PC-3 (cell line): ENCODE results near the gene CBX2. TPM values are rescaled to one million over a fixed set of nuclear protein-coding genes. Genes with fewer than 3 reads are reported as not detected.

Source experiments
- ATAC-seq: fragments of 200-7000 bp; cut with Tn5 transposase; 2 replicates; pipeline ENCODE4 v1.9.1; 2020; ENCODE audit warnings: mild to moderate bottlenecking, moderate library complexity
- BruUV-seq: library from RNA; stranded (reverse); fragments of 400-500 nt; replicated peaks from 2 replicates; lab custom pipeline; 2021; lab: Mats Ljungman, UMichigan
- CTCF ChIA-PET: fragments of 300-600 bp; sonication (Branson Sonifier 250); formaldehyde crosslinking; loops from one replicate; lab custom pipeline; 2022; ENCODE audit warnings: antibody characterized with exemption; lab: Charles Lee
- POLR2A ChIA-PET: fragments of 300-600 bp; sonication (Branson Sonifier 250); formaldehyde crosslinking; loops from one replicate; lab custom pipeline; 2022; ENCODE audit warnings: antibody characterized with exemption; ENCODE audit not compliant: unreplicated experiment; lab: Charles Lee
- DNase-seq: peaks from one replicate; pipeline ENCODE4 v3.0.0-alpha.2; 2015
- H2AFZ ChIP-seq: fragments of 300-600 bp; sonication (generic); 2 replicates; pipeline ENCODE4 v1.6.0; 2016; ENCODE audit warnings: antibody characterized with exemption, low read length
- H3F3A ChIP-seq: fragments of 300-600 bp; sonication (generic); one replicate; pipeline ENCODE4 v1.6.0; 2017; ENCODE audit warnings: antibody characterized with exemption, low read length, control low read depth, mild to moderate bottlenecking; ENCODE audit not compliant: unreplicated experiment
- H3K27ac ChIP-seq: fragments of 300-600 bp; sonication (generic); 2 replicates; pipeline ENCODE4 v1.5.1; 2016; ENCODE audit warnings: mild to moderate bottlenecking, low read length
- H3K27me3 ChIP-seq: fragments of 300-600 bp; sonication (generic); 2 replicates; pipeline ENCODE4 v1.6.1; 2016; ENCODE audit warnings: low read length, mixed read lengths
- H3K36me3 ChIP-seq: fragments of 300-600 bp; sonication (generic); 2 replicates; pipeline ENCODE4 v1.6.1; 2016; ENCODE audit warnings: low read depth, mixed run types, low read length, mixed read lengths
- H3K4me1 ChIP-seq: fragments of 300-600 bp; sonication (generic); 2 replicates; pipeline ENCODE4 v1.5.1; 2016; ENCODE audit warnings: low read length; ENCODE audit not compliant: insufficient read depth
- H3K4me2 ChIP-seq: fragments of 300-600 bp; sonication (generic); 2 replicates; pipeline ENCODE4 v1.6.0; 2016; ENCODE audit warnings: low read length
- H3K4me3 ChIP-seq: fragments of 300-600 bp; sonication (generic); 2 replicates; pipeline ENCODE4 v1.5.1; 2016; ENCODE audit warnings: mild to moderate bottlenecking, low read length, mixed read lengths
- H3K79me2 ChIP-seq: fragments of 300-600 bp; sonication (generic); 2 replicates; pipeline ENCODE4 v1.6.1; 2017; ENCODE audit warnings: low read length, mixed read lengths
- H3K9ac ChIP-seq: fragments of 300-600 bp; sonication (generic); 2 replicates; pipeline ENCODE4 v1.6.0; 2016; ENCODE audit warnings: mild to moderate bottlenecking, low read length
- H3K9me2 ChIP-seq: fragments of 300-600 bp; sonication (generic); replicated peaks from 2 replicates; pipeline ENCODE4 v1.6.1; 2016; ENCODE audit warnings: mixed run types, low read length, mixed read lengths
- H3K9me3 ChIP-seq: fragments of 300-600 bp; sonication (generic); 2 replicates; pipeline ENCODE4 v1.6.1; 2016; ENCODE audit warnings: low read length, mixed read lengths
- H4K20me1 ChIP-seq: fragments of 300-600 bp; sonication (generic); 2 replicates; pipeline ENCODE4 v1.6.1; 2016; ENCODE audit warnings: low read length, mixed read lengths
- CTCF ChIP-seq: fragments of 300-600 bp; sonication (generic); conservative IDR thresholded peaks from 2 replicates; pipeline ENCODE4 v1.5.1; 2017; ENCODE audit warnings: antibody characterized with exemption, low read depth, mild to moderate bottlenecking, low read length
- EZH2 ChIP-seq: fragments of 300-600 bp; sonication (generic); IDR thresholded peaks from one replicate; pipeline ENCODE4 v1.6.1; 2017; ENCODE audit warnings: antibody characterized with exemption, mild to moderate bottlenecking, low read length; ENCODE audit not compliant: unreplicated experiment
- EZH2phosphoT487 ChIP-seq: fragments of 300-600 bp; sonication (generic); IDR thresholded peaks from 2 replicates; pipeline ENCODE4 v1.6.1; 2018; ENCODE audit warnings: mild to moderate bottlenecking, antibody characterized with exemption, low read length, borderline replicate concordance
- intact Hi-C: fragments of 100-400 bp; cut with micrococcal nuclease; formaldehyde crosslinking; loops from 2 replicates; pipeline ENCODE4 v1.9.0; 2023
- total RNA-seq: library from RNA; depleted of rRNA; stranded (reverse); fragments of >200 nt; gene quantifications from 2 replicates; pipeline ENCODE4 v1.2.3, GENCODE V29; 2014

CBX2 gene
- total RNA-seq, 1 experiment from 2014 or later, result 39.2 TPM

- peaks cover 33% of the 10 kb centered on the region for H3K4me1 ChIP-seq
- peaks cover 34% of the 10 kb centered on the region for H3K79me2 ChIP-seq
- ChIA-PET POLR2A (no interaction called here), CTCF (no interaction called here)
- no peak for TF ChIP-seq CTCF
- TF ChIP-seq EZH2phosphoT487, result no peak
- no peak for TF ChIP-seq EZH2
- peak overlapping the region; percentile 92 for H3K4me3 ChIP-seq
- H3K27me3 ChIP-seq, result no peaks in the 10 kb centered on the region
- no peaks in the 10 kb centered on the region for H3F3A ChIP-seq
- H3K9ac ChIP-seq, result peak overlapping the region; percentile 53
- H3K36me3 ChIP-seq, result peaks cover 25% of the 10 kb centered on the region; the same call in 1 of the 2 replicates
- intact Hi-C loops, result loop anchor here (2.0 kb wide), 1 partner anchor 18 kb away; the partner anchor contains the start of gene CBX8
- BruUV-seq, result TSS peak; percentile 32
- H4K20me1 ChIP-seq, result peaks cover 10% of the 10 kb centered on the region; the same call in 1 of the 2 replicates
- H3K9me3 ChIP-seq, result no peaks in the 10 kb centered on the region
- ATAC-seq (no peak), DNase-seq (no peak)
- peak overlapping the region; percentile 17; the same call in 1 of the 2 replicates for H3K27ac ChIP-seq
- H3K4me2 ChIP-seq, result peak overlapping the region; percentile 93
- no peaks in the 10 kb centered on the region for H3K9me2 ChIP-seq
- H2AFZ ChIP-seq, result peak overlapping the region; percentile 80; the same call in 1 of the 2 replicates
Observed at GRCh38 chr17:79779084-79779529, 1.2 kb downstream of the CBX2 start.

- ATAC-seq (no peak), DNase-seq (peak; percentile 45)
- Histone ChIP-seq H3K4me1 (peaks cover 33% of the 10 kb centered on the region), H3K4me2 (peak overlapping the region; percentile 93), H3K79me2 (peaks cover 34% of the 10 kb centered on the region), H3K9me3 (no peaks in the 10 kb centered on the region), H3K27ac (peak overlapping the region; percentile 17; the same call in 1 of the 2 replicates), H3K9ac (peak overlapping the region; percentile 53), H3F3A (no peaks in the 10 kb centered on the region), H3K9me2 (no peaks in the 10 kb centered on the region), H4K20me1 (peaks cover 10% of the 10 kb centered on the region; the same call in 1 of the 2 replicates), H2AFZ (no peak overlapping the region), H3K36me3 (peaks cover 32% of the 10 kb centered on the region; the same call in 1 of the 2 replicates), H3K27me3 (no peaks in the 10 kb centered on the region), H3K4me3 (peak overlapping the region; percentile 92)
- TF ChIP-seq EZH2phosphoT487 (no peak), CTCF (no peak), EZH2 (no peak)
- BruUV-seq, result no TSS peak
- intact Hi-C loops, result loop anchor here (2.0 kb wide), 1 partner anchor 17 kb away; the partner anchor contains the start of gene CBX8
- ChIA-PET POLR2A (no interaction called here), CTCF (no interaction called here)
Observed at GRCh38 chr17:79779661-79780365, 1.9 kb downstream of the CBX2 start.
